ENCODE measurements around the gene KCNIP4. TPM values are rescaled to one million over a fixed set of nuclear protein-coding genes. Genes with fewer than 3 reads are reported as not detected.

Gene KCNIP4
- total and polyA plus RNA-seq, 2 of the 4 experiments (the other 2 are of a cell fraction), result not detected

GRCh38 chr4:21248331-21248730, 700.2 kb downstream of the KCNIP4 start:
- H4K5ac ChIP-seq (ENCODE audit: low read depth, low read length), result no peak overlapping the region
- no peaks in the 10 kb centered on the region for H3K9me1 ChIP-seq (ENCODE audit: insufficient read depth, low read length)
- no peak overlapping the region for H3K4me2 ChIP-seq (ENCODE audit: low read depth, low read length)
- H2BK15ac ChIP-seq (ENCODE audit: low read depth, low read length), result no peak overlapping the region
- H3K27ac ChIP-seq (ENCODE audit: insufficient read depth, low read length), result no peak overlapping the region
- no peaks in the 10 kb centered on the region for H4K20me1 ChIP-seq (ENCODE audit: insufficient read depth, low read length)
- no peak overlapping the region for H3K18ac ChIP-seq (ENCODE audit: low read depth, low read length)
- no peak overlapping the region for H3K4ac ChIP-seq (ENCODE audit: low read depth, low read length)
- DNase-seq, result no peak
- TF ChIP-seq CTCF (conservative IDR thresholded peaks at IDR 0.05; ENCODE audit: low read depth, low read length), result no peak
- TF ChIP-seq BHLHE40 (IDR thresholded peaks at IDR 0.05; ENCODE audit: low read depth, low read length), result no peak
- no peak for TF ChIP-seq USF2 (IDR thresholded peaks at IDR 0.05; ENCODE audit: low read depth, low read length)
- no peak for TF ChIP-seq FOS (IDR thresholded peaks at IDR 0.05; ENCODE audit: low read depth, low read length)
- no peak for TF ChIP-seq ELK1 (IDR thresholded peaks at IDR 0.05; ENCODE audit: borderline replicate concordance, low read depth, low read length)
- no peak for TF ChIP-seq CHD1 (IDR thresholded peaks at IDR 0.05; ENCODE audit: low read depth, low read length)
- TF ChIP-seq RFX5 (IDR thresholded peaks at IDR 0.05; ENCODE audit: low read depth, low read length), result no peak
- no peak for TF ChIP-seq SMC3 (IDR thresholded peaks at IDR 0.05; ENCODE audit: low read depth, low read length)
- TF ChIP-seq CEBPB (IDR thresholded peaks at IDR 0.05; ENCODE audit: low read depth, low read length), result no peak
- no peak for TF ChIP-seq MXI1 (IDR thresholded peaks at IDR 0.05; ENCODE audit: borderline replicate concordance, low read depth, low read length)
- TF ChIP-seq MAZ (IDR thresholded peaks at IDR 0.05; ENCODE audit: borderline replicate concordance, low read depth, low read length), result no peak
- TF ChIP-seq NFE2L2 (IDR thresholded peaks at IDR 0.05; ENCODE audit: low read depth, low read length), result no peak
- no peak for TF ChIP-seq POLR2A (IDR thresholded peaks at IDR 0.05; ENCODE audit: low read depth, low read length)
- TF ChIP-seq MAFK (IDR thresholded peaks at IDR 0.05; ENCODE audit: low read depth, low read length), result no peak
- TF ChIP-seq RCOR1 (IDR thresholded peaks at IDR 0.05; ENCODE audit: insufficient replicate concordance, low read length), result no peak
- no peak overlapping the region for H2BK5ac ChIP-seq (ENCODE audit: low read depth, low read length, poor library complexity, severe bottlenecking)
- H3K79me1 ChIP-seq (ENCODE audit: low read depth in 1 of 2, low read length in 2 of 2), result no peaks in the 10 kb centered on the region
- H3K27me3 ChIP-seq (ENCODE audit: control insufficient read depth, insufficient read depth, low read length), result no peaks in the 10 kb centered on the region
- H2AK5ac ChIP-seq (ENCODE audit: low read depth, low read length), result no peak overlapping the region
- ChIA-PET POLR2A (ENCODE audit: unreplicated experiment) (no interaction called here), CTCF (no interaction called here)
- no peak overlapping the region for H2BK20ac ChIP-seq (ENCODE audit: low read depth, low read length)
- H3K9ac ChIP-seq (ENCODE audit: low read depth, low read length), result no peak overlapping the region
- no peak overlapping the region for H2BK120ac ChIP-seq (ENCODE audit: low read depth, low read length)
- H4K91ac ChIP-seq (ENCODE audit: insufficient read depth, low read depth, low read length), result no peak overlapping the region
- no peak overlapping the region for H2AK9ac ChIP-seq (replicated peaks; ENCODE audit: low read depth, low read length, poor library complexity)
- no CpG with 5 or more reads among the region's 4 CpGs for WGBS, 2 experiments (ENCODE audit: extremely low coverage in 2 of 2, insufficient read length in 1 of 2)
- H3K23ac ChIP-seq (ENCODE audit: low read depth, low read length), result no peak overlapping the region
- in situ Hi-C loops (cut with MboI; ENCODE audit: low sequenced_read_pairs), result no loop called here
- no peaks in the 10 kb centered on the region for H3K4me1 ChIP-seq (ENCODE audit: control insufficient read depth, insufficient read depth, low read length)
- no TSS peak for BruUV-seq (replicated peaks)
- dilution Hi-C loops (cut with HindIII; ENCODE audit: low sequenced_read_pairs, unreplicated experiment), result no loop called here
- no peak overlapping the region for H3K14ac ChIP-seq (replicated peaks; ENCODE audit: low read depth, low read length)
- no peak overlapping the region for H2AFZ ChIP-seq (replicated peaks; ENCODE audit: low read length, poor library complexity)
- 0 out of 2 replicates have a peak, but pooled peaks cover 3% of the 10 kb centered on the region for H3K9me3 ChIP-seq (ENCODE audit: control insufficient read depth, insufficient read depth, low read length)
- no peak overlapping the region for H4K8ac ChIP-seq (ENCODE audit: low read depth in 2 of 2, low read length in 2 of 2)
- intact Hi-C loops (cut with micrococcal nuclease), result no loop called here
- H3K4me3 ChIP-seq (ENCODE audit: insufficient read depth, low read depth, low read length), result no peak overlapping the region
- ATAC-seq (ENCODE audit: low read depth), result no peak
- H3K56ac ChIP-seq (ENCODE audit: extremely low read depth, insufficient read depth, low read length), result no peak overlapping the region
- H3K36me3 ChIP-seq (ENCODE audit: control insufficient read depth, insufficient read depth, low read length), result no peaks in the 10 kb centered on the region
